CD8-positive, alpha-beta memory T cell (primary cell): ENCODE measurements around the gene RUFY1. TPM values are rescaled to one million over a fixed set of nuclear protein-coding genes. Genes with fewer than 3 reads are reported as not detected.

ENCODE experiments used
- CTCF ChIA-PET: fragments of 350-600 bp; sonication (Branson Sonifier 250); formaldehyde crosslinking; loops from one replicate; lab custom pipeline; 2021; ENCODE audit warnings: antibody characterized with exemption; lab: Charles Lee
- POLR2A ChIA-PET: fragments of 350-600 bp; sonication (Branson Sonifier 250); formaldehyde crosslinking; loops from one replicate; lab custom pipeline; 2021; ENCODE audit warnings: antibody characterized with exemption; lab: Charles Lee
- DNase-seq, 5 donors: peaks; one replicate each; pipeline versions ENCODE4 v3.0.0 to v3.0.0-alpha.2; 2020 to 2022; ENCODE audit warnings: mixed read lengths in 1 of 5
- H3K27ac ChIP-seq: one replicate; pipeline ENCODE4 v1.7.0; 2013; ENCODE audit warnings: low read depth, mild to moderate bottlenecking, low read length, moderate library complexity
- H3K27me3 ChIP-seq: 2 replicates; pipeline ENCODE4 v1.7.0; 2013; ENCODE audit warnings: low read length, mild to moderate bottlenecking; ENCODE audit not compliant: insufficient read depth, poor library complexity, severe bottlenecking
- H3K36me3 ChIP-seq: 2 replicates; pipeline ENCODE4 v1.7.0; 2013; ENCODE audit warnings: mild to moderate bottlenecking, low read length, moderate library complexity; ENCODE audit not compliant: insufficient read depth
- H3K4me1 ChIP-seq: 2 replicates; pipeline ENCODE4 v1.7.0; 2013; ENCODE audit warnings: mild to moderate bottlenecking, low read length, moderate library complexity; ENCODE audit not compliant: insufficient read depth
- H3K4me3 ChIP-seq: 2 replicates; pipeline ENCODE4 v1.7.0; 2013; ENCODE audit warnings: mild to moderate bottlenecking, low read length
- H3K9me3 ChIP-seq: 2 replicates; pipeline ENCODE4 v1.7.0; 2013; ENCODE audit warnings: mild to moderate bottlenecking, low read length
- H3K27ac Mint-ChIP-seq, 8 donors: one replicate each; pipeline ENCODE4 v1.8.0; 2020 to 2021; ENCODE audit warnings: mixed read lengths in 8 of 8, mild to moderate bottlenecking in 6 of 8, inconsistent platforms in 3 of 8, moderate library complexity in 3 of 8
- H3K27me3 Mint-ChIP-seq, 2 donors: one replicate each; pipeline ENCODE4 v1.8.0; 2020 to 2021; ENCODE audit warnings: mixed read lengths in 2 of 2, mild to moderate bottlenecking in 1 of 2, moderate library complexity in 1 of 2
- H3K36me3 Mint-ChIP-seq, 3 donors: one replicate each; pipeline ENCODE4 v1.8.0; 2020 to 2021; ENCODE audit warnings: mixed read lengths in 3 of 3, inconsistent platforms in 1 of 3, mild to moderate bottlenecking in 1 of 3
- H3K4me1 Mint-ChIP-seq, 3 donors: one replicate each; pipeline ENCODE4 v1.8.0; 2020 to 2021; ENCODE audit warnings: mixed read lengths in 3 of 3, inconsistent platforms in 1 of 3, mild to moderate bottlenecking in 1 of 3
- H3K4me3 Mint-ChIP-seq, 7 donors: one replicate each; pipeline ENCODE4 v1.8.0; 2020 to 2021; ENCODE audit warnings: mixed read lengths in 7 of 7, mild to moderate bottlenecking in 6 of 7, moderate library complexity in 4 of 7, inconsistent platforms in 2 of 7
- H3K9me3 Mint-ChIP-seq, 5 donors: one replicate each; pipeline ENCODE4 v1.8.0; 2020 to 2022; ENCODE audit warnings: mixed read lengths in 5 of 5, mild to moderate bottlenecking in 3 of 5, moderate library complexity in 2 of 5, inconsistent platforms in 1 of 5
- polyA plus RNA-seq: library from polyadenylated mRNA; unstranded; fragments of 300-500 nt; fragmentation: Illumina TruSeq; gene quantifications from one replicate; pipeline ENCODE4 v1.2.3, GENCODE V29; 2021
- total RNA-seq, 2 experiments: library from RNA; stranded (reverse); gene quantifications; one replicate each; pipeline ENCODE4 v1.2.3, GENCODE V29; 2021

The RUFY1 gene
- total and polyA plus RNA-seq, 3 experiments from 2014 or later: 32.6 to 41.9 (median 40.4) TPM

- H3K4me3 Mint-ChIP-seq: no peak overlapping the region
- no peaks in the 10 kb centered on the region for H3K27me3 Mint-ChIP-seq
- Histone ChIP-seq H3K27me3 (no peaks in the 10 kb centered on the region), H3K4me1 (peaks cover 16% of the 10 kb centered on the region), H3K27ac (no peak overlapping the region), H3K36me3 (peaks cover 42% of the 10 kb centered on the region), H3K9me3 (no peaks in the 10 kb centered on the region), H3K4me3 (no peak overlapping the region)
- no peak for DNase-seq
- CTCF ChIA-PET: interaction anchor here (1.2 to 1.4 kb wide), 2 partner anchors 12 to 15 kb away, joined by 3 read pairs; no protein-coding TSS in a partner anchor
- peaks cover 12 to 83% (median 25%) of the 10 kb centered on the region in 3 donors for H3K36me3 Mint-ChIP-seq
- H3K4me1 Mint-ChIP-seq: peaks cover 24 to 40% (median 36%) of the 10 kb centered on the region in 3 donors
- H3K9me3 Mint-ChIP-seq: no peaks in the 10 kb centered on the region
- POLR2A ChIA-PET: interaction anchor here (1.0 to 1.9 kb wide), 5 partner anchors 9 to 16 kb away, joined by 3 to 12 read pairs (median 7); partner anchors contain the start of gene HNRNPH1
- H3K27ac Mint-ChIP-seq: peak overlapping the region in 5 of 8 donors; percentile 33 to 87 (median 66)
Measured at GRCh38 chr5:179607160-179607931, 57.0 kb downstream of the RUFY1 start.

GRCh38 chr5:179608131-179608581 is 57.8 kb downstream of the RUFY1 start:
- CTCF ChIA-PET: interaction anchor here (1.2 to 1.4 kb wide), 2 partner anchors 11 to 14 kb away, joined by 3 read pairs; no protein-coding TSS in a partner anchor
- peaks cover 46% of the 10 kb centered on the region for H3K36me3 ChIP-seq

GRCh38 chr5:179609834-179610108 is 59.4 kb downstream of the RUFY1 start:
- H3K4me1 Mint-ChIP-seq: peaks cover 39 to 59% (median 57%) of the 10 kb centered on the region in 3 donors
- H3K9me3 ChIP-seq: no peaks in the 10 kb centered on the region
- H3K4me3 Mint-ChIP-seq: no peak overlapping the region
- peak overlapping the region in 3 of 8 donors; percentile 51 to 66 (median 59) for H3K27ac Mint-ChIP-seq
- H3K36me3 Mint-ChIP-seq: peaks cover 30 to 89% (median 32%) of the 10 kb centered on the region in 3 donors
- ChIA-PET POLR2A (interaction anchor here (0.8 to 1.1 kb wide), 3 partner anchors 8 to 14 kb away, joined by 3 read pairs; partner anchors contain the start of gene HNRNPH1), CTCF (no interaction called here)
- no peaks in the 10 kb centered on the region for H3K27me3 ChIP-seq
- H3K9me3 Mint-ChIP-seq: no peaks in the 10 kb centered on the region
- DNase-seq: no peak
- H3K36me3 ChIP-seq: peaks cover 60% of the 10 kb centered on the region
- no peak overlapping the region for H3K27ac ChIP-seq
- peaks cover 16% of the 10 kb centered on the region for H3K4me1 ChIP-seq
- H3K4me3 ChIP-seq: no peak overlapping the region
- peaks cover 0 to 1% of the 10 kb centered on the region in 2 donors for H3K27me3 Mint-ChIP-seq

More at GRCh38 chr5:179608131-179608581, 57.8 kb downstream of the RUFY1 start:
- Histone ChIP-seq H3K27ac (no peak overlapping the region), H3K9me3 (no peaks in the 10 kb centered on the region), H3K27me3 (no peaks in the 10 kb centered on the region), H3K4me3 (no peak overlapping the region), H3K4me1 (peaks cover 16% of the 10 kb centered on the region)
- H3K9me3 Mint-ChIP-seq: no peaks in the 10 kb centered on the region
- no peaks in the 10 kb centered on the region for H3K27me3 Mint-ChIP-seq
- H3K4me3 Mint-ChIP-seq: peak overlapping the region in 3 of 7 donors; percentile 16 to 65 (median 19)
- POLR2A ChIA-PET: interaction anchor here (1.0 to 1.9 kb wide), 3 partner anchors 10 to 15 kb away, joined by 3 to 12 read pairs (median 7); partner anchors contain the start of gene HNRNPH1
- peaks cover 30 to 47% (median 43%) of the 10 kb centered on the region in 3 donors for H3K4me1 Mint-ChIP-seq
- peak in 2 of 5 donors; percentile 19 to 53 for DNase-seq
- H3K27ac Mint-ChIP-seq: peak overlapping the region; percentile 33 to 97 (median 67)
- peaks cover 19 to 84% (median 24%) of the 10 kb centered on the region in 3 donors for H3K36me3 Mint-ChIP-seq

- H3K9me3 Mint-ChIP-seq: no peaks in the 10 kb centered on the region
- Histone ChIP-seq H3K27me3 (no peaks in the 10 kb centered on the region), H3K9me3 (no peaks in the 10 kb centered on the region), H3K4me1 (peaks cover 16% of the 10 kb centered on the region), H3K36me3 (peaks cover 65% of the 10 kb centered on the region), H3K27ac (no peak overlapping the region), H3K4me3 (no peak overlapping the region)
- ChIA-PET CTCF (no interaction called here), POLR2A (interaction anchor here (0.8 to 4.8 kb wide), 2 partner anchors 12 to 13 kb away, joined by 3 to 51 read pairs; partner anchors contain the start of gene HNRNPH1)
- peaks cover 32 to 93% (median 32%) of the 10 kb centered on the region in 3 donors for H3K36me3 Mint-ChIP-seq
- peak overlapping the region in 1 of 7 donors; percentile 36 for H3K4me3 Mint-ChIP-seq
- DNase-seq: no peak
- H3K27ac Mint-ChIP-seq: peak overlapping the region in 5 of 8 donors; percentile 29 to 68 (median 52)
- peaks cover 0 to 1% of the 10 kb centered on the region in 2 donors for H3K27me3 Mint-ChIP-seq
- H3K4me1 Mint-ChIP-seq: peaks cover 39 to 61% (median 59%) of the 10 kb centered on the region in 3 donors
Measured at GRCh38 chr5:179610109-179610902, 60.0 kb downstream of the RUFY1 start.

GRCh38 chr5:179610903-179611265 is 60.5 kb downstream of the RUFY1 start:
- no peaks in the 10 kb centered on the region for H3K9me3 ChIP-seq
- peaks cover 44 to 66% (median 65%) of the 10 kb centered on the region in 3 donors for H3K4me1 Mint-ChIP-seq
- no peaks in the 10 kb centered on the region for H3K27me3 ChIP-seq
- H3K4me1 ChIP-seq: peaks cover 17% of the 10 kb centered on the region
- DNase-seq: no peak
- peaks cover 36 to 93% (median 36%) of the 10 kb centered on the region in 3 donors for H3K36me3 Mint-ChIP-seq
- peak overlapping the region in 3 of 8 donors; percentile 52 to 66 (median 58) for H3K27ac Mint-ChIP-seq
- peaks cover 68% of the 10 kb centered on the region for H3K36me3 ChIP-seq
- ChIA-PET POLR2A (interaction anchor here (4.8 kb wide), 1 partner anchor 12 kb away, joined by 51 read pairs; the partner anchor contains the start of gene HNRNPH1), CTCF (interaction anchor here (1.1 to 4.3 kb wide), 2 partner anchors 12 to 207 kb away, joined by 3 to 27 read pairs; partner anchors contain the start of gene HNRNPH1)
- no peak overlapping the region for H3K4me3 ChIP-seq
- H3K4me3 Mint-ChIP-seq: no peak overlapping the region
- no peak overlapping the region for H3K27ac ChIP-seq
- H3K9me3 Mint-ChIP-seq: no peaks in the 10 kb centered on the region
- peaks cover 0 to 1% of the 10 kb centered on the region in 2 donors for H3K27me3 Mint-ChIP-seq

- H3K27me3 ChIP-seq: no peaks in the 10 kb centered on the region
- ChIA-PET POLR2A (interaction anchor here (1.4 to 4.8 kb wide), 2 partner anchors 10 to 120 kb away, joined by 3 to 51 read pairs; partner anchors contain the start of genes HNRNPH1 and MAML1), CTCF (interaction anchor here (0.8 to 4.3 kb wide), 3 partner anchors 10 to 66 kb away, joined by 4 to 27 read pairs (median 4); partner anchors contain the start of gene HNRNPH1)
- H3K4me3 ChIP-seq: no peak overlapping the region
- H3K27ac ChIP-seq: no peak overlapping the region
- Mint-ChIP-seq H3K9me3 (no peaks in the 10 kb centered on the region), H3K27me3 (peaks cover 0 to 1% of the 10 kb centered on the region in 2 donors), H3K27ac (peak overlapping the region in 7 of 8 donors; percentile 18 to 87 (median 59)), H3K36me3 (peaks cover 47 to 93% (median 51%) of the 10 kb centered on the region in 3 donors), H3K4me3 (peak overlapping the region in 3 of 7 donors; percentile 2 to 45 (median 44)), H3K4me1 (peaks cover 60 to 83% (median 80%) of the 10 kb centered on the region in 3 donors)
- peaks cover 31% of the 10 kb centered on the region for H3K4me1 ChIP-seq
- H3K36me3 ChIP-seq: peaks cover 79% of the 10 kb centered on the region
- no peaks in the 10 kb centered on the region for H3K9me3 ChIP-seq
- DNase-seq: no peak
Measured at GRCh38 chr5:179612577-179613459, 62.5 kb downstream of the RUFY1 start.
